H9 (cell line): Measurements from ENCODE around the gene CDK14. TPM values are rescaled to one million over a fixed set of nuclear protein-coding genes. Genes with fewer than 3 reads are reported as not detected.

Experiments
- DNase-seq: peaks from one replicate; pipeline ENCODE4 v3.0.0-alpha.2; 2017
- H2AFZ ChIP-seq: one replicate; pipeline ENCODE4 v1.6.1; 2013; ENCODE audit warnings: mild to moderate bottlenecking, low read length, control low read depth, moderate library complexity
- H2AK5ac ChIP-seq: 2 replicates; pipeline ENCODE4 v1.6.1; 2013; ENCODE audit warnings: low read length, control low read depth, mixed read lengths; ENCODE audit not compliant: insufficient read length
- H2BK120ac ChIP-seq: one replicate; pipeline ENCODE4 v1.6.1; 2013; ENCODE audit warnings: low read depth, mild to moderate bottlenecking, low read length, control low read depth, inconsistent platforms; ENCODE audit not compliant: poor library complexity, severe bottlenecking
- H2BK12ac ChIP-seq: 2 replicates; pipeline ENCODE4 v1.6.1; 2013; ENCODE audit warnings: low read length, control low read depth, mixed read lengths, low read depth; ENCODE audit not compliant: insufficient read length
- H2BK15ac ChIP-seq: 2 replicates; pipeline ENCODE4 v1.6.1; 2013; ENCODE audit warnings: low read depth, low read length, control low read depth
- H2BK20ac ChIP-seq: one replicate; pipeline ENCODE4 v1.6.1; 2013; ENCODE audit warnings: low read depth, mild to moderate bottlenecking, low read length, control low read depth, inconsistent platforms; ENCODE audit not compliant: poor library complexity, severe bottlenecking
- H2BK5ac ChIP-seq: 2 replicates; pipeline ENCODE4 v1.6.1; 2013; ENCODE audit warnings: low read length, control low read depth, mixed read lengths; ENCODE audit not compliant: insufficient read length
- H3K14ac ChIP-seq: 2 replicates; pipeline ENCODE4 v1.6.1; 2013; ENCODE audit warnings: low read length, control low read depth; ENCODE audit not compliant: insufficient read depth
- H3K18ac ChIP-seq: 2 replicates; pipeline ENCODE4 v1.6.1; 2013; ENCODE audit warnings: low read depth, mild to moderate bottlenecking, mixed read lengths, low read length, control low read depth; ENCODE audit not compliant: insufficient read length
- H3K23ac ChIP-seq: 2 replicates; pipeline ENCODE4 v1.6.1; 2013; ENCODE audit warnings: low read length, control low read depth, mixed read lengths, low read depth; ENCODE audit not compliant: insufficient read length
- H3K23me2 ChIP-seq: 2 replicates; pipeline ENCODE4 v1.6.1; 2013; ENCODE audit warnings: low read depth, mild to moderate bottlenecking, mixed read lengths, low read length, control low read depth; ENCODE audit not compliant: insufficient read length, poor library complexity, severe bottlenecking
- H3K27ac ChIP-seq: 2 replicates; pipeline ENCODE4 v1.5.1; 2013; ENCODE audit warnings: low read length, control low read depth, mixed read lengths, low read depth; ENCODE audit not compliant: insufficient read length
- H3K27me3 ChIP-seq: 2 replicates; pipeline ENCODE4 v1.6.1; 2013; ENCODE audit warnings: low read length, control low read depth, inconsistent platforms; ENCODE audit not compliant: insufficient read depth
- H3K4ac ChIP-seq: 2 replicates; pipeline ENCODE4 v1.6.1; 2013; ENCODE audit warnings: low read depth, mild to moderate bottlenecking, control low read depth, inconsistent platforms, low read length, moderate library complexity
- H3K4me1 ChIP-seq: 2 replicates; pipeline ENCODE4 v1.6.1; 2013; ENCODE audit warnings: low read length, control low read depth, inconsistent platforms; ENCODE audit not compliant: insufficient read depth
- H3K4me2 ChIP-seq: 2 replicates; pipeline ENCODE4 v1.6.1; 2013; ENCODE audit warnings: low read length, control low read depth, mixed read lengths; ENCODE audit not compliant: insufficient read length, insufficient read depth
- H3K56ac ChIP-seq: 2 replicates; pipeline ENCODE4 v1.6.1; 2013; ENCODE audit warnings: low read depth, mild to moderate bottlenecking, mixed read lengths, low read length, control low read depth; ENCODE audit not compliant: insufficient read length
- H3K79me1 ChIP-seq: 2 replicates; pipeline ENCODE4 v1.6.1; 2013; ENCODE audit warnings: low read depth, mild to moderate bottlenecking, moderate library complexity, low read length, control low read depth, inconsistent platforms; ENCODE audit not compliant: insufficient read depth, poor library complexity, severe bottlenecking
- H3K79me2 ChIP-seq: 2 replicates; pipeline ENCODE4 v1.6.1; 2013; ENCODE audit warnings: low read length, control low read depth, inconsistent platforms; ENCODE audit not compliant: insufficient read depth
- H3K9ac ChIP-seq: 2 replicates; pipeline ENCODE4 v1.6.1; 2013; ENCODE audit warnings: low read length, control low read depth, mixed read lengths; ENCODE audit not compliant: insufficient read length; ENCODE audit errors: extremely low read depth
- H3K9me3 ChIP-seq: one replicate; pipeline ENCODE4 v1.6.1; 2013; ENCODE audit warnings: low read depth, low read length, inconsistent platforms; ENCODE audit not compliant: control insufficient read depth
- H3T11ph ChIP-seq: one replicate; pipeline ENCODE4 v1.6.1; 2013; ENCODE audit warnings: mild to moderate bottlenecking, low read length, control low read depth, inconsistent platforms
- H4K20me1 ChIP-seq: one replicate; pipeline ENCODE4 v1.6.1; 2013; ENCODE audit not compliant: control insufficient read depth, insufficient read length, insufficient read depth
- H4K5ac ChIP-seq: 2 replicates; pipeline ENCODE4 v1.6.1; 2013; ENCODE audit warnings: low read depth, mild to moderate bottlenecking, mixed read lengths, low read length, control low read depth; ENCODE audit not compliant: insufficient read length
- H4K8ac ChIP-seq: replicated peaks from 2 replicates; pipeline ENCODE4 v1.6.1; 2013; ENCODE audit warnings: low read length, control low read depth, mixed read lengths, low read depth; ENCODE audit not compliant: insufficient read length
- H4K91ac ChIP-seq: 2 replicates; pipeline ENCODE4 v1.6.1; 2013; ENCODE audit warnings: low read depth, mild to moderate bottlenecking, moderate library complexity, mixed read lengths, low read length, control low read depth; ENCODE audit not compliant: insufficient read length
- H3K27ac Mint-ChIP-seq, 3 experiments: 2 replicates in 2 of 3; 3 replicates in 1 of 3; pipeline ENCODE4 v1.8.0; 2020 to 2021; ENCODE audit warnings: mixed read lengths in 3 of 3, mild to moderate bottlenecking in 1 of 3, moderate library complexity in 1 of 3
- H3K27me3 Mint-ChIP-seq: 2 replicates; pipeline ENCODE4 v1.8.0; 2021; ENCODE audit warnings: low read depth, mild to moderate bottlenecking, moderate library complexity, mixed read lengths
- H3K36me3 Mint-ChIP-seq, 3 experiments: 2 replicates in 2 of 3; 3 replicates in 1 of 3; pipeline ENCODE4 v1.8.0; 2020 to 2021; ENCODE audit warnings: low read depth in 3 of 3, mixed read lengths in 3 of 3; ENCODE audit not compliant: insufficient read depth in 1 of 3
- H3K4me1 Mint-ChIP-seq, 2 experiments: 2 replicates each; pipeline ENCODE4 v1.8.0; 2020; ENCODE audit warnings: mixed read lengths in 2 of 2
- H3K4me3 Mint-ChIP-seq, 2 experiments: 2 replicates in 1 of 2; 3 replicates in 1 of 2; pipeline ENCODE4 v1.8.0; 2020 to 2021; ENCODE audit warnings: mild to moderate bottlenecking in 2 of 2, mixed read lengths in 2 of 2, moderate library complexity in 1 of 2
- H3K9me3 Mint-ChIP-seq, 2 experiments: 2 replicates in 1 of 2; 3 replicates in 1 of 2; pipeline ENCODE4 v1.8.0; 2020; ENCODE audit warnings: mild to moderate bottlenecking in 2 of 2, mixed read lengths in 2 of 2, moderate library complexity in 1 of 2
- CTCF ChIP-seq: fragments of 200-600 bp; sonication (generic); conservative IDR thresholded peaks from 3 replicates; pipeline ENCODE4 v1.8.0; 2021; ENCODE audit warnings: antibody characterized with exemption, mild to moderate bottlenecking
- WGBS: extraction: QIAGEN DNeasy Blood & Tissue Kit; methylation state at CpG from one replicate; pipeline ENCODE4 v1.1.7; 2013; ENCODE audit warnings: missing lambda C conversion rate, low lambda C conversion rate, mixed read lengths; ENCODE audit not compliant: insufficient read length; ENCODE audit errors: extremely low coverage; 5-methylcytosine and 5-hydroxymethylcytosine counted together
- total RNA-seq: library from RNA; stranded (reverse); gene quantifications from 2 replicates; pipeline ENCODE4 v1.2.1, GENCODE V29; 2021

The CDK14 gene
- total RNA-seq, 1 experiment from 2014 or later = 23.9 TPM

- H2AK5ac ChIP-seq = no peak overlapping the region
- no peak for DNase-seq
- no peaks in the 10 kb centered on the region for H3K23me2 ChIP-seq
- no peak overlapping the region for H2BK20ac ChIP-seq
- no peak overlapping the region for H3K9ac ChIP-seq
- no peak overlapping the region for H4K5ac ChIP-seq
- no peaks in the 10 kb centered on the region for H3K27me3 Mint-ChIP-seq
- H2BK5ac ChIP-seq = no peak overlapping the region
- H2BK15ac ChIP-seq = no peak overlapping the region
- H2BK12ac ChIP-seq = no peak overlapping the region
- no peak overlapping the region for H2BK120ac ChIP-seq
- H4K91ac ChIP-seq = no peak overlapping the region
- H3K14ac ChIP-seq = no peak overlapping the region
- H3K27me3 ChIP-seq = no peaks in the 10 kb centered on the region
- 0 out of 2 replicates have a peak, but pooled peaks cover 3% of the 10 kb centered on the region for H3K79me2 ChIP-seq
- H3K9me3 ChIP-seq = no peaks in the 10 kb centered on the region
- no peak overlapping the region for H3K4me3 Mint-ChIP-seq
- H3K27ac Mint-ChIP-seq = no peak overlapping the region
- no peaks in the 10 kb centered on the region for H4K20me1 ChIP-seq
- H3K4me1 ChIP-seq = no peaks in the 10 kb centered on the region
- H4K8ac ChIP-seq = no peak overlapping the region
- H3K4ac ChIP-seq = no peak overlapping the region
- H3K27ac ChIP-seq = no peak overlapping the region
- no peak overlapping the region for H3K18ac ChIP-seq
- H2AFZ ChIP-seq = no peak overlapping the region
- whole genome bisulfite sequencing = no CpG with 5 or more reads among the region's 2 CpGs
- no peak overlapping the region for H3K23ac ChIP-seq
- no peak overlapping the region for H3K4me2 ChIP-seq
- no peak overlapping the region for H3K56ac ChIP-seq
- H3K9me3 Mint-ChIP-seq = no peaks in the 10 kb centered on the region
- no peak overlapping the region for H3T11ph ChIP-seq
- H3K36me3 Mint-ChIP-seq = no peaks in the 10 kb centered on the region; a peak in 1 of 7 replicates
- peaks cover 12 to 19% of the 10 kb centered on the region in 2 experiments for H3K4me1 Mint-ChIP-seq
- no peaks in the 10 kb centered on the region for H3K79me1 ChIP-seq
- TF ChIP-seq CTCF = no peak
Measured at GRCh38 chr7:90850471-90850870, 254.3 kb downstream of the CDK14 start.
